RWPE2 (cell line): ENCODE results near the gene PIBF1.

Experiments used
- ATAC-seq: fragments of 200-7000 bp; cut with Tn5 transposase; 3 replicates; pipeline ENCODE4 v1.9.1; 2021; ENCODE audit warnings: low read depth
- DNase-seq: peaks from one replicate; pipeline ENCODE4 v3.0.0-alpha.2; 2020; ENCODE audit warnings: low spot score
- H3K27ac ChIP-seq: fragments of 450-650 bp; 2 replicates; pipeline ENCODE4 v1.5.1; 2017; ENCODE audit warnings: mild to moderate bottlenecking; ENCODE audit not compliant: poor library complexity, severe bottlenecking
- H3K27me3 ChIP-seq: fragments of 250-450 bp; sonication (Bioruptor Pico); 2 replicates; pipeline ENCODE4 v1.5.1; 2021; ENCODE audit warnings: mild to moderate bottlenecking, moderate library complexity; ENCODE audit not compliant: insufficient read depth, poor library complexity, severe bottlenecking
- H3K36me3 ChIP-seq: fragments of 250-450 bp; sonication (Bioruptor Pico); 2 replicates; pipeline ENCODE4 v1.5.1; 2020; ENCODE audit warnings: low read depth, mild to moderate bottlenecking, moderate library complexity
- H3K4me1 ChIP-seq: fragments of 250-450 bp; sonication (Bioruptor Pico); 2 replicates; pipeline ENCODE4 v1.5.1; 2021; ENCODE audit warnings: mild to moderate bottlenecking, moderate library complexity; ENCODE audit not compliant: insufficient read depth, poor library complexity, severe bottlenecking
- H3K4me3 ChIP-seq: fragments of 250-450 bp; sonication (Bioruptor Pico); 2 replicates; pipeline ENCODE4 v1.5.1; 2021; ENCODE audit warnings: mild to moderate bottlenecking, moderate library complexity; ENCODE audit not compliant: severe bottlenecking
- H3K9me3 ChIP-seq: fragments of 250-450 bp; sonication (Bioruptor Pico); 2 replicates; pipeline ENCODE4 v1.5.1; 2021; ENCODE audit warnings: mild to moderate bottlenecking, moderate library complexity; ENCODE audit not compliant: severe bottlenecking
- CTCF ChIP-seq: fragments of 450-650 bp; IDR thresholded peaks from one replicate; pipeline ENCODE4 v1.5.1; 2017; ENCODE audit warnings: mild to moderate bottlenecking, moderate library complexity; ENCODE audit not compliant: poor library complexity, severe bottlenecking

Gene PIBF1

GRCh38 chr13:72952529-72953141 lies 170.7 kb downstream of the PIBF1 start:
- H3K36me3 ChIP-seq, result no peaks in the 10 kb centered on the region
- H3K4me1 ChIP-seq, result no peaks in the 10 kb centered on the region
- ATAC-seq (no peak), DNase-seq (no peak)
- no peak overlapping the region for H3K27ac ChIP-seq
- no peak for TF ChIP-seq CTCF
- no peak overlapping the region for H3K4me3 ChIP-seq
- H3K27me3 ChIP-seq, result no peaks in the 10 kb centered on the region
- no peaks in the 10 kb centered on the region for H3K9me3 ChIP-seq

DNA sequence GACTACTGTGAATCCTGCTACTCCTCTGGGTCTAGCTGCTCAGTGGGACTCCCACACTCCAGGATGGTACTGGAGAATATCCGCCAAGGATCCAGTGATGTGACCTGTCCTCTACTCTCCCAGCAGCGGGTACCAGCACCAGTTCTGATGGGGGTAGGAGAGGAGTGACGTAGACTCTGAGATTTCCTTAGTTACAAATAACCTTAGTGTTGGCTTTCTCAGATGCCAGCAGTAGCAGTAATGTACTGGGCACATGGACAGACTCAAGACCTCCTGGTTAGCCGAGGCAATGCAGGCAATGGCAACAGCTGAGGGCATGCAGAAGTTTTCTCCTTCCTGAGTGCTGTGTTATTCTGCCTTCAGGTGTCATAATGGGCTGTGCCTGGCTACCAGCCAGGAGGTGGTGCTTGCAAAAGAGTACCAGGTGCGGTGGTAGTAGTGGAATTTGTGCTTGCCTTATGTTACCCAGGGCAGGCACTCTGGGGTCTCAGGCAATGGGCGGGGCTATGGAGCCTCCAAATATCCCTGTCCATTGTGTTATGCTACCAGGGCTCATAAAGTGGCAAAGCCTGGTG lies 171.5 kb downstream of the PIBF1 start:
- Histone ChIP-seq H3K27me3 (no peaks in the 10 kb centered on the region), H3K9me3 (no peaks in the 10 kb centered on the region), H3K4me3 (no peak overlapping the region), H3K36me3 (no peaks in the 10 kb centered on the region), H3K27ac (no peak overlapping the region), H3K4me1 (no peaks in the 10 kb centered on the region)
- ATAC-seq, result no peak
- no peak for DNase-seq
- TF ChIP-seq CTCF, result no peak

DNA sequence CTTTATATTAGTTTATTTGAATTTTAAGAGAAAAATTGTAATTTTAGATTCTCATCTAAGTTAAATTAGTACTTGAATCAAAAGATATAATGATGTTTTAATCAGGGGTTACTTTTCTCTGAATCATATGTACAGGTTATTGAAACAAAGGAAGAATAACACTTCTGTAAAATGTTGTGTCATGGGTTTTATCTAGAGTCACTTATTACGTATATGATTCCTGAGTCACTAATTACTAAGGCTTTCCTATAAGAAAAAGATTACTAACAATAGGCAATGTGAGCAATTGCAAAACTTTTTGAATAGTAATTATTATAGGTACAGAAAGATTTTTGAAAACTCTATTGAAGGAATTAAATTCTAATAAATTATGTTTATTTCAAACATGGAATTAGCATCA lies 177.7 kb downstream of the PIBF1 start:
- H3K27me3 ChIP-seq, result no peaks in the 10 kb centered on the region
- peaks cover 27% of the 10 kb centered on the region for H3K4me1 ChIP-seq
- ATAC-seq (peak; percentile 49; the same call in 1 of the 3 replicates), DNase-seq (no peak)
- TF ChIP-seq CTCF, result no peak
- peak overlapping the region; percentile 22 for H3K27ac ChIP-seq
- no peak overlapping the region for H3K4me3 ChIP-seq
- H3K9me3 ChIP-seq, result no peaks in the 10 kb centered on the region
- no peaks in the 10 kb centered on the region; the same call in 1 of the 2 replicates for H3K36me3 ChIP-seq

GRCh38 chr13:72960114-72960513 lies 178.2 kb downstream of the PIBF1 start:
- H3K4me1 ChIP-seq, result peaks cover 27% of the 10 kb centered on the region
- ATAC-seq, result no peak
- H3K9me3 ChIP-seq, result no peaks in the 10 kb centered on the region
- DNase-seq, result no peak
- TF ChIP-seq CTCF, result no peak
- no peaks in the 10 kb centered on the region for H3K27me3 ChIP-seq
- H3K27ac ChIP-seq, result peak overlapping the region; percentile 22
- H3K36me3 ChIP-seq, result peaks cover 1% of the 10 kb centered on the region
- H3K4me3 ChIP-seq, result no peak overlapping the region

DNA sequence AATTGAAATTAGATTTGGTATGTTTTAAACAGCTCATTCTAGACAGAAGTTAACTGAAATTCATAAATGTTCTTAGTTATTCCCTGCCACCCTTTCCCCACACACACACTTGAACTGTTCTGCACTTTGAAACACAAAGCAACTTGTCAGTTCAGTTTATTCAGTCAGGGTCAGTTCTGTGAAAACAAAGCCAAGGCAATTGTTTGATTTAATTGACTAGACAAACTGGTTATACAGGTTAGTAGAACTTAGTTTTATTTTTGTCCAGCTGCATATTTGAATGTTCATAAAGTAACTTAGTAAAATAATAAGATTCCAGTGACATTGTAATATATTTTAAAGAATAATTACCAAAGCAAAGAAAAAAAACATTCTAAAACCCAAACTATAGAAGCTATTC lies 178.6 kb downstream of the PIBF1 start:
- H3K27ac ChIP-seq, result peak overlapping the region; percentile 22
- H3K4me3 ChIP-seq, result no peak overlapping the region
- peak; percentile 78 for ATAC-seq
- TF ChIP-seq CTCF, result no peak
- DNase-seq, result no peak
- H3K27me3 ChIP-seq, result no peaks in the 10 kb centered on the region
- peaks cover 27% of the 10 kb centered on the region for H3K4me1 ChIP-seq
- no peaks in the 10 kb centered on the region for H3K9me3 ChIP-seq
- peaks cover 5% of the 10 kb centered on the region for H3K36me3 ChIP-seq
